ENCODE measurements around the gene AOX1. TPM values are rescaled to one million over a fixed set of nuclear protein-coding genes. Genes with fewer than 3 reads are reported as not detected.

Gene AOX1
- polyA plus RNA-seq, 1 of the 3 experiments (the other 2 are of a cell fraction): 3.3 TPM

DNA sequence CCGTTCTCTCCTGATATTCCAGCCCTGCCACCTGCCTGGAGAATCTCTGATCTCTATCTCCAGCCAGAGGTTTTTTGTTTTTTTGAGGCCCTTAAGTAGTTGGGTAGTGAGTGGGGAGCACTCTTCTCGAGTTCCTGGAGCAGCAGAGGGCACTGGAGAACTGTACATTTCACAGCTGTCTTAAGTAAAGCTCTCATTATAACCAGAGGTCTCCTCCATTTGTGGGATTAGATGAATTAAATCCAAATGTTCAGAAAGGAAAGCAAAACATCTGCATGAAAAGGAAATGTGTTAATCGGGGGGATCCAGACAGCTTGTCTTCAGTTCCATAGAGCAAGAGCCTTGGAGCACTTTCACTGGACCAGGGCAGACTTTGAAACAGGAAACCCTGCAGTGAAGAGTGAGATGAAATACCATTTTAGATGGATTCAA lies 32.8 kb downstream of the AOX1 start:
- H2AFZ ChIP-seq (ENCODE audit: low read depth): no peak overlapping the region
- no peaks in the 10 kb centered on the region for H3K79me2 ChIP-seq (ENCODE audit: insufficient read depth)
- TF ChIP-seq FOXJ3 (CRISPR knock-in tag; IDR thresholded peaks at IDR 0.05) (no peak), RAD21 (IDR thresholded peaks at IDR 0.05; ENCODE audit: low read length) (peak; percentile 71), FOXM1 (IDR thresholded peaks at IDR 0.05; ENCODE audit: low read depth) (no peak), ELF1 (IDR thresholded peaks at IDR 0.05) (no peak), SMC3 (IDR thresholded peaks at IDR 0.05; ENCODE audit: low read depth, low read length) (peak; percentile 47), SIN3A (IDR thresholded peaks at IDR 0.05; ENCODE audit: borderline replicate concordance, low read depth, low read length) (no peak), TAF1 (IDR thresholded peaks at IDR 0.05; ENCODE audit: borderline replicate concordance, low read depth, low read length) (no peak), GATA2 (CRISPR knock-in tag; IDR thresholded peaks at IDR 0.05) (peak; percentile 57)
- TF ChIP-seq, protein P1, sequence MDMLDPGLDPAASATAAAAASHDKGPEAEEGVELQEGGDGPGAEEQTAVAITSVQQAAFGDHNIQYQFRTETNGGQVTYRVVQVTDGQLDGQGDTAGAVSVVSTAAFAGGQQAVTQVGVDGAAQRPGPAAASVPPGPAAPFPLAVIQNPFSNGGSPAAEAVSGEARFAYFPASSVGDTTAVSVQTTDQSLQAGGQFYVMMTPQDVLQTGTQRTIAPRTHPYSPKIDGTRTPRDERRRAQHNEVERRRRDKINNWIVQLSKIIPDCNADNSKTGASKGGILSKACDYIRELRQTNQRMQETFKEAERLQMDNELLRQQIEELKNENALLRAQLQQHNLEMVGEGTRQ (IDR thresholded peaks at IDR 0.05; ENCODE audit: borderline replicate concordance, low read depth, low read length): no peak
- TF ChIP-seq, protein P2, sequence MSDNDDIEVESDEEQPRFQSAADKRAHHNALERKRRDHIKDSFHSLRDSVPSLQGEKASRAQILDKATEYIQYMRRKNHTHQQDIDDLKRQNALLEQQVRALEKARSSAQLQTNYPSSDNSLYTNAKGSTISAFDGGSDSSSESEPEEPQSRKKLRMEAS (IDR thresholded peaks at IDR 0.05; ENCODE audit: low read depth): no peak
- TF ChIP-seq, protein P3, sequence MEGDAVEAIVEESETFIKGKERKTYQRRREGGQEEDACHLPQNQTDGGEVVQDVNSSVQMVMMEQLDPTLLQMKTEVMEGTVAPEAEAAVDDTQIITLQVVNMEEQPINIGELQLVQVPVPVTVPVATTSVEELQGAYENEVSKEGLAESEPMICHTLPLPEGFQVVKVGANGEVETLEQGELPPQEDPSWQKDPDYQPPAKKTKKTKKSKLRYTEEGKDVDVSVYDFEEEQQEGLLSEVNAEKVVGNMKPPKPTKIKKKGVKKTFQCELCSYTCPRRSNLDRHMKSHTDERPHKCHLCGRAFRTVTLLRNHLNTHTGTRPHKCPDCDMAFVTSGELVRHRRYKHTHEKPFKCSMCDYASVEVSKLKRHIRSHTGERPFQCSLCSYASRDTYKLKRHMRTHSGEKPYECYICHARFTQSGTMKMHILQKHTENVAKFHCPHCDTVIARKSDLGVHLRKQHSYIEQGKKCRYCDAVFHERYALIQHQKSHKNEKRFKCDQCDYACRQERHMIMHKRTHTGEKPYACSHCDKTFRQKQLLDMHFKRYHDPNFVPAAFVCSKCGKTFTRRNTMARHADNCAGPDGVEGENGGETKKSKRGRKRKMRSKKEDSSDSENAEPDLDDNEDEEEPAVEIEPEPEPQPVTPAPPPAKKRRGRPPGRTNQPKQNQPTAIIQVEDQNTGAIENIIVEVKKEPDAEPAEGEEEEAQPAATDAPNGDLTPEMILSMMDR (IDR thresholded peaks at IDR 0.05): peak; percentile 43
- H4K20me1 ChIP-seq (ENCODE audit: insufficient read depth): no peaks in the 10 kb centered on the region
- H3K9me2 ChIP-seq: no peaks in the 10 kb centered on the region
- H3F3A ChIP-seq (replicated peaks; ENCODE audit: insufficient read depth): peaks cover 14% of the 10 kb centered on the region
- POLR2A ChIA-PET: no interaction called here
- peaks cover 14 to 17% of the 10 kb centered on the region in 2 experiments for H3K4me1 ChIP-seq (ENCODE audit: control insufficient read depth in 1 of 2, insufficient read depth in 2 of 2, low read depth in 1 of 2, low read length in 1 of 2)
- no peaks in the 10 kb centered on the region for H3K9me3 ChIP-seq
- 25% methylated on average over 3 of the region's 3 CpGs for WGBS (ENCODE audit: low lambda C conversion rate)
- H3K4me3 ChIP-seq (ENCODE audit: low read depth in 2 of 2, low read length in 1 of 2): no peak overlapping the region
- no peaks in the 10 kb centered on the region for H3K27me3 ChIP-seq (ENCODE audit: insufficient read depth)
- DNase-seq: peak; percentile 31
- CTCF ChIA-PET: interaction anchor here (0.5 to 2.9 kb wide), 6 partner anchors 16 to 117 kb away, joined by 3 to 17 read pairs (median 4); no protein-coding TSS in a partner anchor
- no peak overlapping the region for H3K4me2 ChIP-seq
- no peak overlapping the region for H3K9ac ChIP-seq
- peak overlapping the region in 1 of 2 experiments; percentile 47; a peak in 2 of 4 replicates for H3K27ac ChIP-seq (ENCODE audit: low read depth in 2 of 2, low read length in 1 of 2)
- H3K36me3 ChIP-seq (replicated peaks in 1 of 2; ENCODE audit: control insufficient read depth in 1 of 2, insufficient read depth in 2 of 2, low read length in 1 of 2): no peaks in the 10 kb centered on the region

DNA sequence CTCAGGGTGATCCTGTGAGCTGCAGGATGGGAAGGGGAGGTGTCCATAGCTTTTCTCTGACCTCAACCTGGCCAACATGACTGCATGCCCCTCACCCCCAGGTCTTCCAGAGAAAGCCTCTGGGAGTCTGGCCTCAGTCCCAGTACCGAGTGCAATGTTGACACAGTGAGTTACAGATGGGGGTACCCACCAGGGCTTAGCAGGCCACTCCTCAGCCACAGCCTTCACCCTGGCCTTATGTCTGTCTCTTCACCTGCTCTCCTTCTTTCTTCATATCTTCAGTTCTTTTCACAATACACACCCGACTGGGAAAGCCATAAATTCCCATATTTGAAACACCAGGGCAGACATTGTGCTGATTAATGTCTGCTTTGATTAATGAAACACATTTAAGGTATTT lies 33.5 kb downstream of the AOX1 start:
- CTCF ChIA-PET: interaction anchor here (1.0 to 2.9 kb wide), 4 partner anchors 80 to 117 kb away, joined by 3 to 17 read pairs (median 8); no protein-coding TSS in a partner anchor
- Histone ChIP-seq H3K36me3 (replicated peaks in 1 of 2; ENCODE audit: control insufficient read depth in 1 of 2, insufficient read depth in 2 of 2, low read length in 1 of 2) (no peaks in the 10 kb centered on the region), H3K4me3 (ENCODE audit: low read depth in 2 of 2, low read length in 1 of 2) (no peak overlapping the region), H3K4me2 (no peak overlapping the region), H3F3A (replicated peaks; ENCODE audit: insufficient read depth) (peaks cover 14% of the 10 kb centered on the region), H2AFZ (ENCODE audit: low read depth) (no peak overlapping the region), H3K27me3 (ENCODE audit: insufficient read depth) (no peaks in the 10 kb centered on the region), H3K4me1 (ENCODE audit: control insufficient read depth in 1 of 2, insufficient read depth in 2 of 2, low read depth in 1 of 2, low read length in 1 of 2) (peaks cover 14 to 22% of the 10 kb centered on the region in 2 experiments), H3K79me2 (ENCODE audit: insufficient read depth) (no peaks in the 10 kb centered on the region), H3K9me2 (no peaks in the 10 kb centered on the region), H4K20me1 (ENCODE audit: insufficient read depth) (no peaks in the 10 kb centered on the region), H3K27ac (ENCODE audit: low read depth in 2 of 2, low read length in 1 of 2) (peak overlapping the region in 1 of 2 experiments; percentile 47; a peak in 1 of 4 replicates), H3K9ac (no peak overlapping the region), H3K9me3 (no peaks in the 10 kb centered on the region)
- TF ChIP-seq, protein P3 (IDR thresholded peaks at IDR 0.05): no peak
- TF ChIP-seq, protein P4, sequence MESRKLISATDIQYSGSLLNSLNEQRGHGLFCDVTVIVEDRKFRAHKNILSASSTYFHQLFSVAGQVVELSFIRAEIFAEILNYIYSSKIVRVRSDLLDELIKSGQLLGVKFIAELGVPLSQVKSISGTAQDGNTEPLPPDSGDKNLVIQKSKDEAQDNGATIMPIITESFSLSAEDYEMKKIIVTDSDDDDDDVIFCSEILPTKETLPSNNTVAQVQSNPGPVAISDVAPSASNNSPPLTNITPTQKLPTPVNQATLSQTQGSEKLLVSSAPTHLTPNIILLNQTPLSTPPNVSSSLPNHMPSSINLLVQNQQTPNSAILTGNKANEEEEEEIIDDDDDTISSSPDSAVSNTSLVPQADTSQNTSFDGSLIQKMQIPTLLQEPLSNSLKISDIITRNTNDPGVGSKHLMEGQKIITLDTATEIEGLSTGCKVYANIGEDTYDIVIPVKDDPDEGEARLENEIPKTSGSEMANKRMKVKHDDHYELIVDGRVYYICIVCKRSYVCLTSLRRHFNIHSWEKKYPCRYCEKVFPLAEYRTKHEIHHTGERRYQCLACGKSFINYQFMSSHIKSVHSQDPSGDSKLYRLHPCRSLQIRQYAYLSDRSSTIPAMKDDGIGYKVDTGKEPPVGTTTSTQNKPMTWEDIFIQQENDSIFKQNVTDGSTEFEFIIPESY (IDR thresholded peaks at IDR 0.05; ENCODE audit: borderline replicate concordance, low read depth): no peak
- TF ChIP-seq GABPA (IDR thresholded peaks at IDR 0.05; ENCODE audit: low read depth) (no peak), YY1 (IDR thresholded peaks at IDR 0.05; ENCODE audit: low read depth) (no peak), RCOR1 (IDR thresholded peaks at IDR 0.05; ENCODE audit: low read length) (no peak), FOXJ3 (CRISPR knock-in tag; IDR thresholded peaks at IDR 0.05) (no peak), JUND (IDR thresholded peaks at IDR 0.05) (no peak), NRF1 (IDR thresholded peaks at IDR 0.05; ENCODE audit: low read depth, low read length) (no peak), CHD2 (IDR thresholded peaks at IDR 0.05; ENCODE audit: low read length, partially characterized antibody) (no peak), POLR2AphosphoS5 (IDR thresholded peaks at IDR 0.05; ENCODE audit: low read depth, low read length) (no peak)
- TF ChIP-seq, protein P1 (IDR thresholded peaks at IDR 0.05; ENCODE audit: borderline replicate concordance, low read depth, low read length): no peak
- TF ChIP-seq, protein P2 (IDR thresholded peaks at IDR 0.05; ENCODE audit: low read depth): no peak
- POLR2A ChIA-PET: no interaction called here
- peak; percentile 4 for DNase-seq
- WGBS (ENCODE audit: low lambda C conversion rate): 44% methylated on average over 2 of the region's 2 CpGs
